Activated CD8-positive, alpha-beta memory T cell treated with anti-CD3 and anti-CD28 coated beads, Interleukin-2, amount 50 U/mL, for 1 hour (primary cell): ENCODE data around the gene CYB5R4.

Experiments used
- DNase-seq: peaks from one replicate; pipeline ENCODE4 v3.0.0-alpha.2; 2020; ENCODE audit errors: extremely low read depth

Gene CYB5R4

GRCh38 chr6:83984411-83984810 lies 124.9 kb downstream of the CYB5R4 start:
- DNase-seq: no peak

- no peak for DNase-seq
Measured at GRCh38 chr6:83985308-83985713, 125.8 kb downstream of the CYB5R4 start.

GRCh38 chr6:83985715-83986114 lies 126.2 kb downstream of the CYB5R4 start:
- no peak for DNase-seq

- no peak for DNase-seq
Measured at GRCh38 chr6:83998021-83998584, 138.6 kb downstream of the CYB5R4 start.

GRCh38 chr6:84001119-84001518 lies 141.6 kb downstream of the CYB5R4 start:
- DNase-seq: no peak

GRCh38 chr6:84002226-84002625 lies 142.7 kb downstream of the CYB5R4 start:
- DNase-seq: no peak

GRCh38 chr6:84003131-84003530 lies 143.6 kb downstream of the CYB5R4 start:
- DNase-seq: no peak

- DNase-seq: no peak
Measured at GRCh38 chr6:84003654-84004053, 144.2 kb downstream of the CYB5R4 start.

GRCh38 chr6:84007871-84008270 lies 148.4 kb downstream of the CYB5R4 start:
- no peak for DNase-seq

GRCh38 chr6:84013354-84013753 lies 153.9 kb downstream of the CYB5R4 start:
- no peak for DNase-seq

GRCh38 chr6:84013931-84014330 lies 154.4 kb downstream of the CYB5R4 start:
- DNase-seq: no peak

GRCh38 chr6:84016029-84016428 lies 156.5 kb downstream of the CYB5R4 start:
- no peak for DNase-seq
